PC-3 (cell line): ENCODE measurements around the gene ZNF182.

Experiments used
- CTCF ChIP-seq: fragments of 300-600 bp; sonication (generic); conservative IDR thresholded peaks from 2 replicates; pipeline ENCODE4 v1.5.1; 2017; ENCODE audit warnings: antibody characterized with exemption, low read depth, mild to moderate bottlenecking, low read length
- EZH2 ChIP-seq: fragments of 300-600 bp; sonication (generic); IDR thresholded peaks from one replicate; pipeline ENCODE4 v1.6.1; 2017; ENCODE audit warnings: antibody characterized with exemption, mild to moderate bottlenecking, low read length; ENCODE audit not compliant: unreplicated experiment
- EZH2phosphoT487 ChIP-seq: fragments of 300-600 bp; sonication (generic); IDR thresholded peaks from 2 replicates; pipeline ENCODE4 v1.6.1; 2018; ENCODE audit warnings: mild to moderate bottlenecking, antibody characterized with exemption, low read length, borderline replicate concordance

- TF ChIP-seq EZH2phosphoT487 (no peak), CTCF (no peak), EZH2 (no peak)
Observed at GRCh38 chrX:48046846-48047245, 43.1 kb upstream of the ZNF182 start.
